K562 (cell line): ENCODE results near the gene HPDL. TPM values are rescaled to one million over a fixed set of nuclear protein-coding genes. Genes with fewer than 3 reads are reported as not detected.

Experiments used
- ATAC-seq: fragments of 200-7000 bp; cut with Tn5 transposase; 3 replicates; pipeline ENCODE4 v1.9.1; 2020; ENCODE audit warnings: moderate library complexity
- BruUV-seq: library from RNA; stranded (reverse); fragments of 400-500 nt; replicated peaks from 2 replicates; lab custom pipeline; 2021; lab: Mats Ljungman, UMichigan
- CTCF ChIA-PET: fragments of 300-600 bp; formaldehyde crosslinking; extraction: SDS; loops from one replicate; lab custom pipeline; 2021; ENCODE audit warnings: low intra/inter-chr PET ratio; lab: Yijun Ruan, JAX
- POLR2A ChIA-PET: fragments of 300-600, 350-650 bp; sonication (Branson Sonifier 250); formaldehyde crosslinking; extraction: SDS; loops from one replicate; lab custom pipeline; 2021; ENCODE audit warnings: antibody characterized with exemption, inconsistent platforms; lab: Yijun Ruan, JAX
- DNase-seq, 4 experiments: peaks; one replicate each; pipeline versions ENCODE4 v3.0.0 to v3.0.0-alpha.2; 2011 to 2018; ENCODE audit warnings: low spot score in 3 of 4, mixed read lengths in 3 of 4; ENCODE audit errors: extremely low read depth in 1 of 4
- FAIRE-seq: peaks from 2 replicates; lab custom pipeline; 2011; peaks lifted over from hg19 to GRCh38; lab: Jason Lieb, UNC
- H2AFZ ChIP-seq: 2 replicates; pipeline ENCODE4 v1.6.0; 2011; ENCODE audit warnings: low read depth, low read length, control low read depth, inconsistent platforms
- H3K27ac ChIP-seq: fragments of 200-600 bp; 3 replicates; pipeline ENCODE4 v1.8.0; 2011; ENCODE audit warnings: low read depth, mild to moderate bottlenecking, control low read depth, inconsistent platforms, low read length, moderate library complexity, mixed read lengths; ENCODE audit errors: extremely low read depth
- H3K27me3 ChIP-seq, 2 experiments: fragments of 300-600 bp in 1 of 2; 2 replicates in 1 of 2; 3 replicates in 1 of 2; pipeline versions ENCODE4 v1.6.0 to v1.8.0; 2011; ENCODE audit warnings: inconsistent platforms in 2 of 2, low read length in 2 of 2, mild to moderate bottlenecking in 1 of 2, mixed read lengths in 1 of 2, moderate library complexity in 1 of 2; ENCODE audit not compliant: control insufficient read depth in 2 of 2, insufficient read depth in 2 of 2
- H3K36me3 ChIP-seq: fragments of 300-600 bp; 3 replicates; pipeline ENCODE4 v1.8.0; 2011; ENCODE audit warnings: mild to moderate bottlenecking, low read length, inconsistent platforms; ENCODE audit not compliant: control insufficient read depth, insufficient read depth
- H3K4me1 ChIP-seq, 2 experiments: fragments of 200-600 bp in 1 of 2; replicated peaks in 1 of 2; 2 replicates in 1 of 2; 3 replicates in 1 of 2; pipeline versions ENCODE4 v1.5.1 to v1.8.0; 2011; ENCODE audit warnings: inconsistent platforms in 2 of 2, low read length in 2 of 2, mild to moderate bottlenecking in 1 of 2, mixed read lengths in 1 of 2, moderate library complexity in 1 of 2; ENCODE audit not compliant: control insufficient read depth in 2 of 2, insufficient read depth in 2 of 2
- H3K4me2 ChIP-seq: 2 replicates; pipeline ENCODE4 v1.6.1; 2011; ENCODE audit warnings: low read length, control low read depth, inconsistent platforms, mixed read lengths; ENCODE audit not compliant: insufficient read depth
- H3K4me3 ChIP-seq: fragments of 200-600 bp; sonication (generic), shearing (Covaris generic); 2 replicates; pipeline ENCODE4 v1.5.1; 2016; ENCODE audit warnings: control low read depth, inconsistent platforms
- H3K79me2 ChIP-seq: fragments of 200-600 bp; 3 replicates; pipeline ENCODE4 v1.8.0; 2011; ENCODE audit warnings: low read length, inconsistent platforms; ENCODE audit not compliant: control insufficient read depth, insufficient read depth
- H3K9ac ChIP-seq, 2 experiments: 2 replicates each; pipeline versions ENCODE4 v1.6.0 to v1.6.1; 2011; ENCODE audit warnings: low read depth in 2 of 2, low read length in 2 of 2, control low read depth in 1 of 2, inconsistent platforms in 1 of 2, mild to moderate bottlenecking in 1 of 2, mixed read lengths in 1 of 2; ENCODE audit not compliant: insufficient read depth in 1 of 2
- H3K9me1 ChIP-seq: one replicate; pipeline ENCODE4 v1.6.0; 2011; ENCODE audit warnings: inconsistent platforms, mild to moderate bottlenecking, low read length, moderate library complexity; ENCODE audit not compliant: control insufficient read depth, insufficient read depth
- H3K9me3 ChIP-seq: replicated peaks from 2 replicates; pipeline ENCODE4 v1.5.1; 2011; ENCODE audit warnings: low read depth, low read length, inconsistent platforms; ENCODE audit not compliant: control insufficient read depth, insufficient read depth
- H4K20me1 ChIP-seq: replicated peaks from 2 replicates; pipeline ENCODE4 v1.6.1; 2011; ENCODE audit warnings: low read length, inconsistent platforms, mixed read lengths; ENCODE audit not compliant: control insufficient read depth, insufficient read depth
- BRD9 ChIP-seq: fragments of 450-650 bp; IDR thresholded peaks from 2 replicates; pipeline ENCODE4 v1.6.1; 2018; ENCODE audit warnings: low read depth; ENCODE audit not compliant: partially characterized antibody
- C11orf30 ChIP-seq: fragments of 450-650 bp; IDR thresholded peaks from 2 replicates; pipeline ENCODE4 v1.6.1; 2016; ENCODE audit warnings: low read depth, mild to moderate bottlenecking
- FOSL1 ChIP-seq: fragments of 200-800 bp; sonication (Bioruptor generic); conservative IDR thresholded peaks from 2 replicates; pipeline ENCODE4 v1.6.1; 2016; ENCODE audit warnings: missing genetic modification characterization, missing compliant biosample characterization
- GTF2E2 ChIP-seq: fragments of 200-800 bp; sonication (Bioruptor generic); IDR thresholded peaks from 2 replicates; pipeline ENCODE4 v1.6.1; 2016; ENCODE audit warnings: missing genetic modification characterization, missing compliant biosample characterization
- HDAC6 ChIP-seq: IDR thresholded peaks from 2 replicates; pipeline ENCODE4 v1.6.1; 2012; ENCODE audit warnings: low read depth, mild to moderate bottlenecking, control low read depth, inconsistent platforms, low read length, moderate library complexity
- HDGF ChIP-seq: fragments of 450-650 bp; IDR thresholded peaks from 2 replicates; pipeline ENCODE4 v1.6.1; 2016
- HMGN3 ChIP-seq: IDR thresholded peaks from 2 replicates; pipeline ENCODE4 v1.6.1; 2011; ENCODE audit warnings: borderline replicate concordance, low read depth, mild to moderate bottlenecking, mixed read lengths, low read length; ENCODE audit not compliant: insufficient read length; ENCODE audit errors: extremely low read depth
- MAFF ChIP-seq: IDR thresholded peaks from 2 replicates; pipeline ENCODE4 v1.6.1; 2012; ENCODE audit warnings: low read length, improper control_type of control experiment
- NELFE ChIP-seq: IDR thresholded peaks from 2 replicates; pipeline ENCODE4 v1.6.1; 2011; ENCODE audit warnings: mild to moderate bottlenecking; ENCODE audit not compliant: insufficient read depth, insufficient read length
- PKNOX1 ChIP-seq: fragments of 450-650 bp; IDR thresholded peaks from 2 replicates; pipeline ENCODE4 v1.6.1; 2016
- POLR2A ChIP-seq: fragments of 450-650 bp; conservative IDR thresholded peaks from 2 replicates; pipeline ENCODE4 v1.6.1; 2016
- SMAD3 ChIP-seq: fragments of 450-650 bp; formaldehyde crosslinking; conservative IDR thresholded peaks from 2 replicates; pipeline ENCODE4 v1.4.0; 2020; ENCODE audit warnings: mild to moderate bottlenecking
- SP2 ChIP-seq: IDR thresholded peaks from 2 replicates; pipeline ENCODE4 v1.6.1; 2011; ENCODE audit warnings: mild to moderate bottlenecking, low read depth, low read length, moderate library complexity; ENCODE audit not compliant: poor library complexity, severe bottlenecking; ENCODE audit errors: extremely low read depth
- TRIM24 ChIP-seq, 2 experiments: fragments of 450-650 bp; IDR thresholded peaks; 2 replicates each; pipeline ENCODE4 v1.6.1; 2016
- ZBTB17 ChIP-seq: fragments of 450-650 bp; formaldehyde crosslinking; IDR thresholded peaks from 2 replicates; pipeline ENCODE4 v1.4.0; 2020; ENCODE audit warnings: mild to moderate bottlenecking
- ZMIZ1 ChIP-seq, 2 experiments: fragments of 150-350 bp in 1 of 2; IDR thresholded peaks; 2 replicates each; pipeline ENCODE4 v1.6.1; 2012 to 2016; ENCODE audit warnings: low read depth in 2 of 2, low read length in 2 of 2, mild to moderate bottlenecking in 1 of 2, moderate library complexity in 1 of 2
- ZNF12 ChIP-seq: sonication (generic); formaldehyde crosslinking; IDR thresholded peaks from 2 replicates; pipeline ENCODE4 v1.4.0; 2020; ENCODE audit warnings: mild to moderate bottlenecking, missing genetic modification reagents
- ZNF124 ChIP-seq: sonication (generic); formaldehyde crosslinking; IDR thresholded peaks from 2 replicates; pipeline ENCODE4 v1.8.1; 2022; ENCODE audit warnings: missing genetic modification reagents
- ZNF316 ChIP-seq: fragments of 450-650 bp; IDR thresholded peaks from 2 replicates; pipeline ENCODE4 v1.6.1; 2016
- ZNF707 ChIP-seq: fragments of 250-450 bp; sonication (Bioruptor Pico); conservative IDR thresholded peaks from 2 replicates; pipeline ENCODE4 v1.8.0; 2022; ENCODE audit warnings: inconsistent platforms, mild to moderate bottlenecking, moderate library complexity
- WGBS: fragments of 100-300 bp; shearing (Covaris generic); methylation state at CpG from one replicate; pipeline ENCODE4 v1.1.6; 2016; ENCODE audit warnings: low coverage, mixed read lengths; ENCODE audit not compliant: insufficient coverage; ENCODE audit errors: missing lambda C conversion rate; 5-methylcytosine and 5-hydroxymethylcytosine counted together
- in situ Hi-C: fragments of 300-500 bp; cut with MboI; formaldehyde crosslinking; loops from 4 replicates; pipeline ENCODE4 v1.15.0; 2018; ENCODE audit warnings: inconsistent platforms, mixed read lengths
- intact Hi-C: fragments of 100-400 bp; cut with micrococcal nuclease; formaldehyde crosslinking; loops from 2 replicates; pipeline ENCODE4 v1.14.2; 2022
- polyA plus RNA-seq, 8 experiments: library from polyadenylated mRNA; depleted of rRNA in 4 of 8; stranded (reverse) in 5 of 8; unstranded in 3 of 8; fragments of >200 nt; fragmentation: Nextera tagmentation in 2 of 8; fragmentation: Illumina TruSeq in 1 of 8; extraction: Ambion mirVana in 2 of 8; extraction: Trizol in 1 of 8; gene quantifications; 2 replicates each; pipeline versions ENCODE4 v1.2.1 to v1.2.3, GENCODE V29; 2011 to 2014; ENCODE audit warnings: inconsistent platforms in 1 of 8, missing spikeins in 1 of 8
- total RNA-seq, 7 experiments: library from RNA; depleted of rRNA in 6 of 7; stranded (reverse); fragments of >200 nt in 6 of 7; fragmentation: Illumina TruSeq in 2 of 7; extraction: Trizol in 2 of 7; gene quantifications; 2 replicates each; pipeline versions ENCODE4 v1.2.1 to v1.2.3, GENCODE V29; 2011 to 2021; ENCODE audit warnings: low replicate concordance in 1 of 7

Gene HPDL
- total and polyA plus RNA-seq, 9 of the 15 experiments (the other 6 are each of a cell fraction or from before 2014, with no cell fraction given) = not detected

GRCh38 chr1:45306905-45307304 lies 19.8 kb upstream of the HPDL start:
- Histone ChIP-seq H3K27ac (no peak overlapping the region), H2AFZ (no peak overlapping the region), H3K9ac (no peak overlapping the region), H3K27me3 (no peaks in the 10 kb centered on the region), H3K9me1 (no peaks in the 10 kb centered on the region), H3K36me3 (no peaks in the 10 kb centered on the region), H3K79me2 (peaks cover 9% of the 10 kb centered on the region; the same call in 2 of the 3 replicates), H3K9me3 (no peaks in the 10 kb centered on the region), H3K4me3 (no peak overlapping the region), H4K20me1 (no peaks in the 10 kb centered on the region), H3K4me1 (peaks cover 22 to 24% of the 10 kb centered on the region in 2 experiments), H3K4me2 (no peak overlapping the region)
- ChIA-PET CTCF (no interaction called here), POLR2A (interaction anchor here (2.5 to 8.7 kb wide), 3 partner anchors 33 to 487 kb away, joined by 7 to 113 read pairs (median 23); partner anchors contain the start of genes HECTD3, MUTYH, TOE1 and UROD)
- DNase-seq (no peak), FAIRE-seq (no peak), ATAC-seq (no peak)
- WGBS = 35% methylated on average over 3 of the region's 3 CpGs
- intact Hi-C loops = no loop called here
- no peak for TF ChIP-seq TRIM24 (IDR thresholded peaks at IDR 0.05)
- TF ChIP-seq ZNF316 = peak; percentile 85
- TF ChIP-seq HDAC6 = no peak
- no peak for TF ChIP-seq BRD9
- TF ChIP-seq ZNF707 (CRISPR knock-in tag) = no peak
- TF ChIP-seq MAFF = 0 out of 2 replicates have a peak, but pooled peaks have one; percentile 18
- TF ChIP-seq ZBTB17 (CRISPR knock-in tag) = no peak
- TF ChIP-seq ZMIZ1 (IDR thresholded peaks at IDR 0.05; ENCODE audit: low read depth in 2 of 2, low read length in 2 of 2) = no peak
- TF ChIP-seq POLR2A = no peak
- no peak for TF ChIP-seq HMGN3
- TF ChIP-seq GTF2E2 (tag) = no peak
- TF ChIP-seq SP2 = no peak
- no peak for TF ChIP-seq FOSL1
- TF ChIP-seq PKNOX1 = no peak
- no peak for TF ChIP-seq HDGF
- TF ChIP-seq ZNF124 = no peak
- TF ChIP-seq NELFE = no peak
- TF ChIP-seq SMAD3 (CRISPR knock-in tag) = no peak
- no peak for TF ChIP-seq ZNF12 (CRISPR knock-in tag)
- peak; percentile 78 for TF ChIP-seq C11orf30
- no TSS peak for BruUV-seq
- in situ Hi-C loops = loop anchor here (10.0 kb wide), 2 partner anchors 512 to 582 kb away; no protein-coding TSS in a partner anchor
